Spleen (tissue), 7 donors: ENCODE data around the gene SHF.

ENCODE experiments used
- POLR2A ChIP-seq, 3 donors: fragments of 450-650 bp; IDR thresholded peaks; one replicate each; pipeline ENCODE4 v1.5.1; 2017; ENCODE audit warnings: antibody characterized with exemption in 3 of 3, mild to moderate bottlenecking in 1 of 3
- TF ChIP-seq, protein P1 (sequence below), 11 experiments: fragments of 200-600 bp in 7 of 11; fragments of 450-650 bp in 4 of 11; sonication (generic) in 4 of 11; IDR thresholded peaks in 8 of 11; conservative IDR thresholded peaks in 3 of 11; 1 replicate in 7 of 11; 2 replicates in 4 of 11; pipeline versions ENCODE4 v1.4.0 to v1.8.0; 2016 to 2021; ENCODE audit warnings: antibody characterized with exemption in 11 of 11, inconsistent platforms in 4 of 11, mild to moderate bottlenecking in 1 of 11
- donor health status: DM: no; HTN: no; CAD: no; lungs with moderate emphysema.
- donor health status: DM: no; HTN: no; CAD: no.
- donor health status: DM: no; HTN: no; CAD: no.

DNA sequence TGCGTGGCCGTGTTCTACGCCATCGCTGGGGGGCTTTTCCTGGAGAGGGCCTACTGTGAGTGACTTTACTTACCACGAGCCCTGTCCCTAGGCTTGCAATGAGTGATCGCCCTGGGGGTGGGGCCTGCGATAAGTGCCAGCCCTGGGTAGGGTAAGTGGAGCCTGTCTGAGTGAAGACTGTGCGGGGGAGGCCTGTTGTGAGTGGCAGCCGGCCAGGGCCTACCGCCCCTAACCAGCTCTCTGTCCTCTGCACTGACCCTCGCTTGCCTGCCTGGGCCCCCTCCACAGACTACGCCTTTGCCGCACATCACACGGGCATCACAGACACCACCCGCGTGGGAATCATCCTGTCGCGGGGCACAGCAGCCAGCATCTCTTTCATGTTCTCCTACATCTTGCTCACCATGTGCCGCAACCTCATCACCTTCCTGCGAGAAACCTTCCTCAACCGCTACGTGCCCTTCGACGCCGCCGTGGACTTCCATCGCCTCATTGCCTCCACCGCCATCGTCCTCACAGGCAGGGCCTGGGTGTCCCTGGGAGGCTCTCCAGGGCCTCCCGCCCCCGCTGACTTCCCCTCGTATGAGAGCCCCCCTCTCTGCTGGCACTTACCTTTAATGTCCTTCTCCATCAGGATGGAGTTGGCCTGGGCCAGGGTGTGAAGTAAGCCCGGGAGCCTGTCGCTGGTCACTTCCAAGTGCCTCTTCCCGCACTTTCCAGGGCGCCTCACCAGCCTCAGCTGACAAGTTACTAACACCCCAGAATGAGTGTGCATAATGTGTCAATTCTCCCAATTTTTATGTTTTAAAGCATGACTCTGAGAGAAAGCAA is 35.6 kb downstream of the SHF start:
- TF ChIP-seq, protein P1, sequence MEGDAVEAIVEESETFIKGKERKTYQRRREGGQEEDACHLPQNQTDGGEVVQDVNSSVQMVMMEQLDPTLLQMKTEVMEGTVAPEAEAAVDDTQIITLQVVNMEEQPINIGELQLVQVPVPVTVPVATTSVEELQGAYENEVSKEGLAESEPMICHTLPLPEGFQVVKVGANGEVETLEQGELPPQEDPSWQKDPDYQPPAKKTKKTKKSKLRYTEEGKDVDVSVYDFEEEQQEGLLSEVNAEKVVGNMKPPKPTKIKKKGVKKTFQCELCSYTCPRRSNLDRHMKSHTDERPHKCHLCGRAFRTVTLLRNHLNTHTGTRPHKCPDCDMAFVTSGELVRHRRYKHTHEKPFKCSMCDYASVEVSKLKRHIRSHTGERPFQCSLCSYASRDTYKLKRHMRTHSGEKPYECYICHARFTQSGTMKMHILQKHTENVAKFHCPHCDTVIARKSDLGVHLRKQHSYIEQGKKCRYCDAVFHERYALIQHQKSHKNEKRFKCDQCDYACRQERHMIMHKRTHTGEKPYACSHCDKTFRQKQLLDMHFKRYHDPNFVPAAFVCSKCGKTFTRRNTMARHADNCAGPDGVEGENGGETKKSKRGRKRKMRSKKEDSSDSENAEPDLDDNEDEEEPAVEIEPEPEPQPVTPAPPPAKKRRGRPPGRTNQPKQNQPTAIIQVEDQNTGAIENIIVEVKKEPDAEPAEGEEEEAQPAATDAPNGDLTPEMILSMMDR (IDR thresholded peaks at IDR 0.05 in 8 of 11, conservative IDR thresholded peaks at IDR 0.05 in 3 of 11), result no peak
- no peak for TF ChIP-seq POLR2A (IDR thresholded peaks at IDR 0.05)
